HCT116 (cell line): ENCODE data around the gene RPRD1B.

Source experiments
- CTCF ChIP-seq, 3 experiments: fragments of 200-600 bp in 1 of 3; sonication (generic) in 1 of 3; IDR thresholded peaks in 2 of 3; conservative IDR thresholded peaks in 1 of 3; 2 replicates each; pipeline ENCODE4 v1.5.1; 2012 to 2017; ENCODE audit warnings: low read depth in 2 of 3, low read length in 2 of 3, antibody characterized with exemption in 1 of 3, borderline replicate concordance in 1 of 3, control low read depth in 1 of 3, mild to moderate bottlenecking in 1 of 3, mixed read lengths in 1 of 3, mixed run types in 1 of 3, moderate library complexity in 1 of 3; ENCODE audit not compliant: insufficient read depth in 1 of 3
- POLR2A ChIP-seq: IDR thresholded peaks from 2 replicates; pipeline ENCODE4 v1.7.0; 2011; ENCODE audit warnings: borderline replicate concordance; ENCODE audit not compliant: insufficient read depth, insufficient read length; ENCODE audit errors: extremely low read depth
- SIN3A ChIP-seq: IDR thresholded peaks from 2 replicates; pipeline ENCODE4 v1.6.1; 2012; ENCODE audit warnings: low read depth
- TF ChIP-seq, protein P1 (sequence below): IDR thresholded peaks from 2 replicates; pipeline ENCODE4 v1.6.1; 2012
- TF ChIP-seq, protein P2 (sequence below): IDR thresholded peaks from 2 replicates; pipeline ENCODE4 v1.6.1; 2012; ENCODE audit warnings: low read depth

DNA sequence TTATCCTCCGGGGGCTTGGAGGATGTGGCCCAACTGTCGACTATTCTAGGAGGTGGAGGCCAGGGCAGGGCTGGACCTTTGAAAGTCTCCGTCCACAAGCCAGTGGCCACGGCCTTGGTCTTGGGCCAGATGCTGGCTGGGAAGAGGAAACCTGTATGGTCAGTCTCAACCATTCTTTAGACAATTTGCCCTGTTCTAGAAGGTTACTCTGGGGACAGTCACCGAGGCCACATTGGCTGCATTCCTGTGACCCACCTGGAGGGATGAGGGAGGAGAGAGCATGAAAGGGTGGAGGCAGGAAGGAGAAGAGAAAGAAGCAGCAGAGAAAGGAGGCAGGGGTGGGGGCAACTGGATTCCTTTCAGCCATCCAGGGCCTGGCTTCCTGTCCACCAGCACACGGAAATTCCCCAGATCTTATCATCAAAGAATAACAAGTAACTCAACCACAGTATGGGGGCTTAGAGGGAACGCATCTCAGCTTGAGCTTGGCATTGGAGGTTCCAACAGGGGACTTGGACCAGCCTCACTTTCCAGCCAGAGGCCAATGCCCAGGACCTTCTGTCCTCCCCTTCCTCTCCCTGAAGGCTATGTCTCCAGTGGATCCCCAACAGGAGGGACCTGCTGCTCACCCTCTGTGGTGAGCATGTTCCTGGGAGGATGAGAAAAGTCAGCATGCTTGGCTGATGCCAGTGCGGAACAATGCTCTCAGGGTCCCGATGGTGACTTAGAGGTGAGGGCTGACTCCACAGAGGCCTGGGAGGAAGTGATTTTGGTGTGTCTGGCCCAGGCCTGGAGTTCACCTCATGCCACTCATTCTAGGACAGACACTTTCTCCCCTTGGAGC lies 101.1 kb downstream of the RPRD1B start:
- TF ChIP-seq SIN3A (no peak), POLR2A (no peak), CTCF (IDR thresholded peaks at IDR 0.05 in 2 of 3, conservative IDR thresholded peaks at IDR 0.05 in 1 of 3; ENCODE audit: borderline replicate concordance in 1 of 3, insufficient read depth in 1 of 3, low read depth in 2 of 3, low read length in 2 of 3) (no peak)
- TF ChIP-seq, protein P1, sequence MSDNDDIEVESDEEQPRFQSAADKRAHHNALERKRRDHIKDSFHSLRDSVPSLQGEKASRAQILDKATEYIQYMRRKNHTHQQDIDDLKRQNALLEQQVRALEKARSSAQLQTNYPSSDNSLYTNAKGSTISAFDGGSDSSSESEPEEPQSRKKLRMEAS = no peak
- TF ChIP-seq, protein P2, sequence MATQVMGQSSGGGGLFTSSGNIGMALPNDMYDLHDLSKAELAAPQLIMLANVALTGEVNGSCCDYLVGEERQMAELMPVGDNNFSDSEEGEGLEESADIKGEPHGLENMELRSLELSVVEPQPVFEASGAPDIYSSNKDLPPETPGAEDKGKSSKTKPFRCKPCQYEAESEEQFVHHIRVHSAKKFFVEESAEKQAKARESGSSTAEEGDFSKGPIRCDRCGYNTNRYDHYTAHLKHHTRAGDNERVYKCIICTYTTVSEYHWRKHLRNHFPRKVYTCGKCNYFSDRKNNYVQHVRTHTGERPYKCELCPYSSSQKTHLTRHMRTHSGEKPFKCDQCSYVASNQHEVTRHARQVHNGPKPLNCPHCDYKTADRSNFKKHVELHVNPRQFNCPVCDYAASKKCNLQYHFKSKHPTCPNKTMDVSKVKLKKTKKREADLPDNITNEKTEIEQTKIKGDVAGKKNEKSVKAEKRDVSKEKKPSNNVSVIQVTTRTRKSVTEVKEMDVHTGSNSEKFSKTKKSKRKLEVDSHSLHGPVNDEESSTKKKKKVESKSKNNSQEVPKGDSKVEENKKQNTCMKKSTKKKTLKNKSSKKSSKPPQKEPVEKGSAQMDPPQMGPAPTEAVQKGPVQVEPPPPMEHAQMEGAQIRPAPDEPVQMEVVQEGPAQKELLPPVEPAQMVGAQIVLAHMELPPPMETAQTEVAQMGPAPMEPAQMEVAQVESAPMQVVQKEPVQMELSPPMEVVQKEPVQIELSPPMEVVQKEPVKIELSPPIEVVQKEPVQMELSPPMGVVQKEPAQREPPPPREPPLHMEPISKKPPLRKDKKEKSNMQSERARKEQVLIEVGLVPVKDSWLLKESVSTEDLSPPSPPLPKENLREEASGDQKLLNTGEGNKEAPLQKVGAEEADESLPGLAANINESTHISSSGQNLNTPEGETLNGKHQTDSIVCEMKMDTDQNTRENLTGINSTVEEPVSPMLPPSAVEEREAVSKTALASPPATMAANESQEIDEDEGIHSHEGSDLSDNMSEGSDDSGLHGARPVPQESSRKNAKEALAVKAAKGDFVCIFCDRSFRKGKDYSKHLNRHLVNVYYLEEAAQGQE = no peak
